HG03103 (cell line): ENCODE data around the gene NEUROG1.

ENCODE experiments used
- ATAC-seq: cut with Tn5 transposase; IDR thresholded peaks from one replicate; pipeline ENCODE4 v1.9.1; 2021; ENCODE audit warnings: low read depth; ENCODE audit not compliant: unreplicated experiment

The NEUROG1 gene, protein sequence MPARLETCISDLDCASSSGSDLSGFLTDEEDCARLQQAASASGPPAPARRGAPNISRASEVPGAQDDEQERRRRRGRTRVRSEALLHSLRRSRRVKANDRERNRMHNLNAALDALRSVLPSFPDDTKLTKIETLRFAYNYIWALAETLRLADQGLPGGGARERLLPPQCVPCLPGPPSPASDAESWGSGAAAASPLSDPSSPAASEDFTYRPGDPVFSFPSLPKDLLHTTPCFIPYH

DNA sequence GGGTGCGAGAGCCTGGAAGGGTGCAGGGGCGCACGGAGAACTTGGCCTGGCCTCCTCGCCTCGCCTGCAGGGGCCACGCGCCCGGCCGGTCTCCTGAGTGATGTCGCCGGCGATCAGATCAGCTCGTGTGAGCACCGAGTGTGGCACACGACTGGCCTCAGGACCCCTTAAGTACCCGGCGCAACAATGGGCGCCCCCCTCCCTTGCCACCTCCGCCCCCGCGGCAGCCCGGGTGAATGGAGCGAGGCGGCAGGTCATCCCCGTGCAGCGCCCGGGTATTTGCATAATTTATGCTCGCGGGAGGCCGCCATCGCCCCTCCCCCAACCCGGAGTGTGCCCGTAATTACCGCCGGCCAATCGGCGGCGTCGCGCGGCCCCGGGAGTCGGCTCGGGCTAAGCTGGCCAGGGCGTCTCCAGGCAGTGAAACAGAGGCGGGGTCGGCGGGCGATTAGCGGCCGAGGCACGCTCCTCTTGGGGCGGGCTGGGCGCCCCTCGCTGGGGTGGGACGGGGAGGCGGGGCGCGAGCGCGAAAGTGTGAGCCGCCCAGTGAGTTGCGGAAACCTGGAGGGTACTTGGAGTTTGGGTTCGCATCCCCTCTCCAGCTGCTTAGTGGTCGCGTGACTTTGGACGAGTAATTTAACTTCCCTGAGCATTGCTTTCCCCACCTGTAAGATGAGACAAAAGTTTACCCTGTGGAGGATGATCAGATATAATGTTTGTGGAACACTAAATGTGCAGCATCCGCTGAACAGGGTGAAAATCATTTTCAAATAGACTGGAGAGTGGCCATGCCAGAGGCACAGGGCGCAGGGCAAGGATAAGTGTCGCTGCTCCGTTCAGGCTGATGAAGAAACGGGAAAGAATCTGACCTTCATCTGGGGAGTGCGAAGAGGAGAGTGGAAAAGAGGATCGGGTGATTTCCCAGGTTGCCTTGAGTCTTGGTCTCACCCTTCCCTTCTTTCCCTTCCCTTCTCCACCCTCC lies at the start of gene NEUROG1:
Gene NEUROG1, minus strand, starts transcription at position 145 of the 982 bp plus-strand sequence. CDS start 274 bp downstream, outside the sequence.
- no peak for ATAC-seq

DNA sequence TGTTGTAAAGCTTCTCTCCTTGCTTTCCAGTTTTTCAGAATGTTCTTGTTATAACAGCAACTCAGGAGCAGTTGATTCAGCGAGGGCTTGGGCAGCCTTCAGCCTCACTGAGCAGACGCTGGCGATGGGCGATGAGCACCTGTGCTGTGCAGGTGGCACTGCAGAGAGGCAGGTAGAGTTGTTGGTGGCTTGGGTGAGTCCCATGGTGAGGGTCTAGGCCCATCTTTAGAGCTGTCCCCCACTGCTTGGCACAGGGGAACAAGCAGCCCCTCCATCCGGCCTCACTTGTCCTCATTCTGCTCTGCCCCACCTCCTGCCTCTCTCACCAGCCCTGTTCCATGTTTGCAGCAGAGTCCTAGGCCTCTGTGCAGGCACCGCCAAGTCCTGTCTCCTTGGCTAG lies 49.2 kb upstream of the NEUROG1 start:
- ATAC-seq: no peak

DNA sequence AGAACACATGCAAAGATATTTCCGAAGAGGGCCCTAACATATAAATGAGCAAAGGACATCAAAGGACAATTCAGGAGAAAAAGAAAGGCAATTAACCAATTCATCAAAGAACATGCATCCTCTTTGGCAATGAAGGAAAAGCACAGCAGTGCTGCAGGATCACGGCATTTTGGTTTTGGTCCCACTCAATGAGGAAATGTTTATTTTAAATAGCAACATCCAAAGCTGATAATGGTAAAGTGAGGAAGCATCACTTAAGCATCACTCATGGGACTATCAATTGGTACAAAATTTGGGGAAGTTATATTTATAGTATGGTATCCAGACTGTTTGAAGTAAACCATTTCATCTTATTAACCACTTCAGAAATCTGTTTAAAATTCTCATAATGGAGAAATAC lies 48.5 kb upstream of the NEUROG1 start:
- ATAC-seq: no peak

DNA sequence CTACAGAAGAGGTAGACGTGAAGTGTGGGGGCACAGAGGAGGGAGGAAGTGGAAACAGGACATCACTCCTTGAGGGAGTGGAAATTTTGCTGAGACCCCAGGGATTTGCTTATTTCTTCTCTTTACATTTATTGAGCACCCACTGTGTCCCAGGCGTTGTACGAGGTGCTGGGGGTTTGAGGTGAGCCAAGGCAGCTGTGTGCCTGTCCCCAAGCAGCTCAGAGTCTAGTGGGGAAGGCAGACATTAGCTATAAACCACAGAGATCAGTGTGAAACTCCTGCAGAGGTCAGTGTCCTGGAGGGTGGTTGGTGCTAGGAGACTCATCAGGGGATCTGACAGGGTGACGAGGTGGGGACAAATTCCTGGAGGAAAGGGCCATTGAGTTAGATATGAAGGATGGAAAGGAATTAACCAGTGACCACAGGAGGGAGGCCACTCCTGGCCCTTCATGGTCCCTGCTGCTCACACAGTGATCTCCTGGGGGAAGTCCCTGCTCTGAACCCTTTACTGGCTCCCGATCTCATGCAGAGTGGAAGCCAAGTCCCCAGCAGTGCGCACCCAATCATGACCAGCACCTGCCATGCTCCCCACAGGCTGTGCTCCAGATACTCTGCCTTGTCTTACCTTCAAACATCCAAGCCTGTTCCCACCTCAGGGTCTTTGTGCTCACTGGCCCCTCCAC lies 46.5 kb upstream of the NEUROG1 start:
- ATAC-seq: no peak

DNA sequence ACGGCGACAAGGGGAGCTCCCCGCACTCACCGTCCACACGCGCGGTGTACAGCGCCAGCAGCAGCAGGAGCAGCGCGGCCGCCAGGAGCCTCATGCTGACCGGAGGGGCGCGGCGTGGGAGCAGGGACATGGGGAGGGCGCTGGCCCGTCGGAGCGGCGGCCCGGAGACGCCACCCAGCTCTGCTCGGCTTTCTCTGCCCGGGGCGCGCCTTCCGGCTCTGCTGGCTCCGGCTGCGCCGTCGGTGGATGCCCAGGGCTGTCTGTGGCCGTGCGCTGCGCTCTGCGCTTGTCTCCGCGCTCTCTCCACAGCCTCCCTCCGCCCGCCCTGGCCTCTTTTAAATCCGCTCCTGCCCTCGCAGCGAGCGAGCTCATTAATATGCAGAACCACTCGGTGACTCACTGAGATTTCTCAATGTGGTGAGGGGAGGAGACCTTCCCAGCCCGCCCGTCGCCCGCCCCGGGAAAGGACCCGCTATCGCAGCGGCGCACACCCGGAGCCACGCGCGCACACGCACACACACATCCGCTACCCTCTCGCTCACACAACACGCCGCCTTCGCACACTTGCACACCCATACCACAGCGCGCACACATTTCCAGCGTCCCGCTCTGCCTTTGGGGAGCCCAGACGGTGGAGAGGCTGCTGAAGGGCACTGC lies 43.0 kb upstream of the NEUROG1 start, which contains the start of gene CXCL14:
Gene CXCL14, minus strand, starts transcription at position 307 of the 657 bp plus-strand sequence. Its CDS starts 213 bp downstream, at position 94.
- no peak for ATAC-seq

DNA sequence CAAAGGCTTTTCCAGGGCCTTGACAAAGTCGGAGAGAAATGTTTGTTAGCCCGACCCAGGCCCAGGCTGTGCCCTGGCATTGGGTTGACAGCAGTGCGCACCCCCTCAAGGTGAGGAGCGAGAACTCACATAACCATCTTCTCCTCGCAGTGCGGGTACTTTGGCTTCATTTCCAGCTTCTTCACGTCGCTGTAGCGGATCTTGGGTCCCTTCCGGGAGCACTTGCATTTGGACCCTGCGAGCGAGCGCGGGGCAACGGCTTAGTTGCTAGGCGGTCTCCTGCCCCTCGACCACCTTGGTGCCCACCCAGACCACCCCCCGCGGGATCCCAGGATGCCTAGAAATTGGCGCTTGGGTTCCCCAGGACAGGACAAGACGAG lies 42.5 kb upstream of the NEUROG1 start:
- no peak for ATAC-seq

DNA sequence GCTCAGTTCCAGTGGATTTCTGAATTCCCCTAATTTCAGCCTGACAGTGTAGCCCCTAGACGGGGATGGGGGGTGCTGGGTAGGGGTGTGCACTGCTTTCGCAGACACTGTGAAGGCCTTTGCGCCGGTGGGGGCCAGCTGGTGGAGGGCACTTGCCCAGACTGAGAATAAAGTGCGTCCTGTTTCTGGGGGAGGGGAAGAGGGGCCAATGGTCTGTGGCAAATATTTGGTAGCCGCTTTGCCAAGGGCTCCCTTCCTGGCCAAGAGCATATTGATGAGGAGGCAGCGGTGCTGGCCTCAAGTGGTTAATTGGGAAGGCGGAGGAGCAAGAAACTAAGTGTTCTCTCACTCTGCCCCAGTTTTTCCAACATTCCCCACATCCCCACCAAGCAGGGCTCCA lies 41.7 kb upstream of the NEUROG1 start:
- ATAC-seq: no peak

DNA sequence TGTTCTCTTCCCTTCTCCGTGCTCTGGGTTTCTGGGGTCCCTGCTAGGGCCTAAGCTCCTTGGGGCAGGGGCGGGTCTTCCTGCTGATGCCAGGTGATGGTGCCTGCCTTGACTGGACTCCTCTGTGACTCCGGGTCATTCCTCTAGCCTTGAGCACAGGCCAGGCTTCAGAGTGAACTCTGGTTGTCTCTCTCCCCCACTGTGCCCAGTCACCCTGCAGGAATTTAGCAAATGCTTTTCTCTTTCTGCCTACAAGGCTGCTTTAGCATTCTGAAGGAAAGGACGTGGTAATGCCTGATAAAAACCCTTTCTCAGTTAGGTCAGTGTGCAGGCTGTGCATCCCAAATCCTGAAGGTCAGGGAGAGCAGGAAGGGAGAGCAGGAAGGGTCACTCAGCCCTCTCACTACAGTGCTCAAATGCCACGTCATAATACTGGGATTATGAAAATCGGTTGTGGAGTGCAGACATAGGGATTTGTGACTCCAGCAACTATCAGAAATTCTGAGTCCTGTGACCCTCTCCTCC lies 40.4 kb upstream of the NEUROG1 start:
- no peak for ATAC-seq

DNA sequence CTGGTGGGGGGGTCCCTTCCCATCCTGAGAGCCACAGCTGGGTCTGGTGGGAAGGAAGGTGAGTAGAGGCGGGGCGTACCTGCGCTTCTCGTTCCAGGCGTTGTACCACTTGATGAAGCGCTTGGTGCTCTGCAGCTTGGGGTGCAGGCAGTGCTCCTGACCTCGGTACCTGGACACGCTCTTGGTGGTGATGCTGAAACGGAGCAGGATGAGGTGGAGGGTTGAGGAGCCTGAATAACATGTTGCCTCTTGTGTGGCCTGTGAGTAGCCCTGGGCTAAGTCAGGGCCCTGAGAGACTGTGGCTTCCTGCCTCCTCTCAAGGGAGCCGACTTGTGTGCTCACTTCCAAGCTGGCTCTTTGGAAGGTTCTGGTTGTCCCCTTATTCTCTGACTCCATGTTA lies 38.7 kb upstream of the NEUROG1 start:
- ATAC-seq: no peak

DNA sequence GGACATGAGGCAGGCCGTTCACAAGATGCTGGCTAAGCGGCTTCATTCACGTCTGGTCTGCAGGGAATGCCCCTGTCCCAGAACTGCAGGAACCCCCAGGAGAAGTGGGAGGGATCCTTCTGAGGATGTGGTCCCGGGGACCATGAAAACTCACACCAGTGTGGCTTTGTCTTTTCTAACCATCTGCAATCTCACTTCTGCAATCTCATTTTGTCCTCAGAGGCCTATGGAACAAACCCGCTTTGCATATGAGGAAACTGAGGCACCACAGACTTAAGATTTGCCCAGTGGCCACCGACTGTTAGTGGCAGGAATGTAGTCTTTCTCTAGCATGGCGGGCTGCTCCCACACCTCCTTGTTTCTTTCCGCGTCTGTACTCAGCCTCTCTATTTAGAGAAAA lies 36.1 kb upstream of the NEUROG1 start:
- ATAC-seq: no peak

DNA sequence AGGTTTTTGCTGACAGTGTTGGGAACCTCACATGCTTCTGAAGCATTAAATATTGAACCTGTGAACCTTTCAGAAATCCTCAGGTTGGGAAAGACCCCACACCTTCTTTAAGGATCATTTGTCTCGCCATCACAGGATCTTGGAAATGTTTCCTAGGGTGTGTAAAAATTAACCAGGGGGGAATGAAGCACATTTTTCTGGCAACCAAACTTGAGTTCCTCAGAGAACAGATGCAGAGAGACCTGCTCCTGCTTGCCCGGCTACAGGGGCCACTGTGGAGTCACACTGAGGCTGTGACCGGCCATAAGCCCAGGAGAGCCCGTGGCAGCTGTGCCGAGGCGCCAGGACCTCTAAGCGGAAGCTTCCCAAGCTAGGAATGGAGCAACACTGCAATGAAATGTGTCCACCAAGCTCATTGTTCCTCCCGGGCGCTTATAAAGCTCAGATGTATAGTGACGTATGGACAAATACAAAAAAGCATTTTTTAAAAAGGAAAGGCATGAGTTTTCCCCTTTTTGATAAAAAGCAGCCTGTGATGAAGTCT lies 35.4 kb upstream of the NEUROG1 start:
- no peak for ATAC-seq

DNA sequence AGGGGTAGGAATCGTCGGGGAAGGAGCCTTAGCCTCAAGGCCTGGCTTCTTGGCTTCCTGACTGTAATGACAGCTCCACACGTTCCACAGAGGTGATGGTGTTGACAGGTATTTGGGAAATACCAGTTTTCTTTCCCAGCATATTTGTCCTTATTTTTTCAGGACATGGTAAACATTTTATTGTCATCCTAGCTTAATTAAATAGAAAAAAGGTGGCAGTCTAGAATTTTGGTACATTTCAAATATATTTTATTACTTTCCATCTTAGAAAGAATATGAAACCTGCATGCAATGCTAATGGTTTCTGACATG lies 34.6 kb upstream of the NEUROG1 start:
- no peak for ATAC-seq

DNA sequence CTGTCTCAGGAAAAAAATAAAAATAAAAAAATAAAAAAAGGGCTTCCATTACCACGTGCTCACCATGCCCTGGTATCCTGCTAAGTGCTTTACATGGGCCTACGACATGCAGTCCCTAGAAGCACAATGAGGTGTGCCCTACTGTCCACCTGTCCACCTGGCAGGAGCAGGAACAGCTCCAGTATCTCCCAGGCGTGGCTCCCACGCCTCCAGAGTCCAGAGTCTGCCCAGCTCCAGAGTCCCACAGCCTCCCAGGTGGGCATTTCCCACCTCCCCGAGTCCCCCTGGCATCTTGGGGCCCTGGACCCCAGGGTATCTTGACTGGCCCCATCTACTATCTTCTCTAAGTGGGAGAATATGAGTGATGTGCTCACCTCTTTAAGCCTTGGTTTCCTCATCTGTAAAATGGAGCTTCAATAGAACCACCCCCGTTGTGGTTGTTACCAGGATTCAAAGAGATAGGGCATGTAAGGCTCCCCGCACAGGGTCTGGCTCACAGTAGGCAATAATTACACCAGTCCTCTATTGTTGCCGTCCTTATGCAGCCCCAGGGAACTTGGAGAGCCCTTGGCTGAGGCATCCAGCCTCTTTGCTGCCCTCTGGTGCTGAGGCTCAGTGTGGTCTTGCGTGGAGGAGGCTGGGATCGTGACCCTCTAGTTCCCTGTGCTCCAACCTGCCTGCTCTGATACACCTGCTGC lies 34.1 kb upstream of the NEUROG1 start:
- no peak for ATAC-seq

DNA sequence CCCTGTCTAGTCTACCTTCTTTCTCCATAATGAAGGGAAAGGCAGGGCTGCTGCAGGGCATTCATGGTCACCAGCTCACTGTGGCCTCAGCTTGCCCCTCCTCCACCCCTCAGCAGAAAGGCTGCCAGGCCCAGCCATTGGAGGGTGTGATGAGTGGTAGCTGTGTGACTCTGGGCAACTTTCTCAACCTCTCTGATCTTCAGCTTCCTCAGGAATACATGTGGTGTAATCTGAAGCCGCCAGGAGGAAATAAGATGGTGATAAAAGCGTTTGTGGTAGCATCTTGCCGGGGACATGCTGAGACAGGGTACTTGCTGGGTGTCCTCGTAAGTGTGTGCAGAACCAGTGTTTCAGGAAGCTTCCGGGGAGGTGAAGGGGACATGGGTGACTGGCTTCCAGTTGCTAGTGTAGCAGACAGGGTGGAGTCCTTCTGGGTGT lies 33.2 kb upstream of the NEUROG1 start:
- ATAC-seq: no peak

DNA sequence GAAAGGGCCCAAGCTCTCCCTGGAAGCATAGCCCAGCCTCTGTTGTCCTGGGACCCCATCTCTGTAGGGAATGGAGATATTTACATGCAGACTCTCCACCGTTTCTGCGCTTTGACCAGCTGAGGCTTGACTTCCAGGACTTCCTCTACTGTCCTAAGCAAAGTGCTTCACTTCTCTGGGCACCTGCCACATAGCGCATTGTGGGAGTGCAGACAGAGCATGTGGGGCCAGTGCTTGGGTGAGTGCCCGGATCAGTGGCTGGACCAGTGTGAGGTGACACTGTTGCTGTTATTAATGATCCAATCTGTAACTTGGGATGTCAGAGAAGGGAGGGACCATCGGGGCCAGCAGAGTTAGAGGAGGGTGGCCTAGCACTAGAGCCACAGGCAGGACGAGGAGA lies 32.5 kb upstream of the NEUROG1 start:
- no peak for ATAC-seq

DNA sequence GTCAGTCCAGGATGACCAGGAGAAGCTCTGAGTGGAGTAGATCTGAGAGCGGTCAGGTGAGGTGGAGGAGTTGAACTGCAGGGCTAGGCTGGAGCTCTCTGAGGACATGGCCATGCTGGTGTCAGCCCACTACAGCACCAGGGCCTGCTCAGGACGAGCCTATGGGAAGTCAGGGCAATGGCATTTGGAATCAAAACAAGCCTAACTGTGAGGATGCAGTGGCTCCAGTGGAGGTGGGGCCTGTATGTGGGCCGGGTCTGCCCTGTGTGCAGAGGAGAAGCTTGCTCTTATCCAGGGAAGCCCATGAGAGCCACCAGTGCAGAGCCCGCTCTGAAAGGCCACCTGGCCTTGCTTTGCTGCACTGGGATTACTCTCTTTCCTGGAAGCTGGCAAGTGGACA lies 31.9 kb upstream of the NEUROG1 start:
- no peak for ATAC-seq

DNA sequence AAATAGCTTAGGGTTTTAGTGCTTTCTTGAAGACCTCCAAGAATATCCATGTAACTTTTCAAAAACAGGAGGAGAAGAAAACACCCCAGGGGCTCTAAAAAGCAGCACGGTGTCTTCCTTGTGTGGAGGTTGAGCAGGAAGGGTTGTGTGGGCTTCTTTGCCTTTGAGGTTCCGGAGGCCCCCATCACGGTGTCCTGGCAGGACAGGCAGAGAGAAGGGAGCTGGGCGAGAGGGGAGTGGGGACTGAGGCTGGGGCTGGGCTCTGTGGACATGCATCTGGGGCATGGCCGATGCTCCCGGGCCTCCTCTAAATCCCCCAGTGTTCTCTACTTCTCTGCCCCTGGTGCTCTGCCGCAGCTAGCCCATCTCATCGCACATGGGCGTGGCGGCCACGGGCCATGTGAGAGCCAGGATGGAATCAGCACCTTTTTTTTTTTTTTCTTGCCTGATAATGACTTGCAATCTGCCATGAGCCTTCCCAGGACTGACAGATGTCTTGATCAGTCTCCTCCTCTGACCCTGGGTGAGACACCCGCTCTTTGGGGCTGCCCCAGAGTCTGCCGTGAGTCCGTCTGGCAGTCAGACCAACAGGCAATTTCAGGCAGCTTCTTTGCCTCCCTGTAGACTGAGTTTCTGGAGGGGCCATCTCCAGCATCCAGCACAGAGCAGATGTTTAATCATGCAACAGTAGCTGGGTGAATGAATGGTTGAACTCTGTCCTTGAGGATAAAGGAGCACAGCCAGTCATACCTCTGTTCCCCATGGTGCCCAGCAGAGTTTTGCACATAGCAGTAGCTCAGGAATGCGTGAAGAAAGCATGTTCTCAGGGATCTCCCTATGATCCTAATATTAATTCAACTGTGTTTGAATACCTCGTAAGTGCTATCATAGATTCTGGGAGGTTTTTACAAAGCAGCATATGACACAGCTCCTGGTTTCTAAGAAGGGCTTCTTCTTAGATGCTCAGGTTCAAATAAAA lies 30.9 kb upstream of the NEUROG1 start:
- ATAC-seq: no peak

DNA sequence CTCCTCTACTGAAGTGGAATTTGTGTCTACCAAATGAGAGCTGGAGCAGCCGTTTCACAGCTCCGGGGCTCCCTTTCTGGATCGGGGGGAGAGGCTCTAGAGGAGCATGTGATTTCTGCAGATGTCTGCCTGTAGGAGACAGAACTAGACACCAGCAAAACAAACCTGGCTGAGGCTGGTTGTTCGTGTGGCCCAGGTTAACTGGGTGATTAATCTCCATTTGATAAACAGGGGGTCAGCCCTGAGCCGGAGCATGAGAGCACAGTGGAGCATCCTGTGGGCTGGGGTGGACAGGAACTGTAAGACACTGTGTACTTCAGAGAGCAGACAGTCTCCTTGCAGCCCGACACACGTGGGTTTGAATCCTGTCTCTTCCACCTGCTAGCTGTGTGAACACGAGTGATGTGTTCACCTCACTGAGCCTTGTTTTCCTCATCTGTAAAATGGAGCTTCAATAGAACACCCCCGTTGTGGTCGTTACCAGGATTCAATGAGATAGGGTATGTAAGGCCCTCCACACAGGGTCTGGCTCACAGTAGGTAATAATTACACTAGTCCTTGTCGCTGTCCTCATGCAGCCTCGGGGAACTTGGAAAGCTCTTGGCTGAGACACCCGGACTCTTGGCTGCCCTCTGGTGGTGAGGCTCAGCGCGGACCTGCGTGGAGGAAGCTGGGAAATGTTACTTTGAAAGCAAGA lies 30.1 kb upstream of the NEUROG1 start:
- ATAC-seq: peak; percentile 77
